GM23248 (cell line): Measurements from ENCODE around the gene CNIH1. TPM values are rescaled to one million over a fixed set of nuclear protein-coding genes. Genes with fewer than 3 reads are reported as not detected.

ENCODE experiments used
- DNase-seq: peaks from one replicate; pipeline ENCODE4 v3.0.0-alpha.2; 2015
- H2AFZ ChIP-seq: fragments of 200-600 bp; sonication (generic); 2 replicates; pipeline ENCODE4 v1.6.1; 2016; ENCODE audit warnings: antibody characterized with exemption
- H3F3A ChIP-seq: fragments of 200-600 bp; sonication (generic); 2 replicates; pipeline ENCODE4 v1.6.1; 2016; ENCODE audit warnings: mild to moderate bottlenecking, antibody characterized with exemption, mixed run types; ENCODE audit not compliant: insufficient read depth
- H3K27ac ChIP-seq: fragments of 200-600 bp; sonication (generic); 2 replicates; pipeline ENCODE4 v1.5.1; 2016; ENCODE audit warnings: mild to moderate bottlenecking
- H3K27me3 ChIP-seq: fragments of 200-600 bp; sonication (generic); replicated peaks from 2 replicates; pipeline ENCODE4 v1.6.1; 2016; ENCODE audit warnings: mild to moderate bottlenecking; ENCODE audit not compliant: insufficient read depth
- H3K36me3 ChIP-seq: fragments of 200-600 bp; sonication (generic); 2 replicates; pipeline ENCODE4 v1.6.1; 2016; ENCODE audit warnings: low read depth, mild to moderate bottlenecking
- H3K4me1 ChIP-seq: fragments of 200-600 bp; sonication (generic); 2 replicates; pipeline ENCODE4 v1.6.1; 2016; ENCODE audit warnings: mild to moderate bottlenecking; ENCODE audit not compliant: insufficient read depth
- H3K4me2 ChIP-seq: fragments of 200-600 bp; sonication (generic); one replicate; pipeline ENCODE4 v1.6.1; 2016; ENCODE audit warnings: mild to moderate bottlenecking; ENCODE audit not compliant: unreplicated experiment
- H3K4me3 ChIP-seq: fragments of 200-600 bp; sonication (generic); 2 replicates; pipeline ENCODE4 v1.5.1; 2016; ENCODE audit warnings: mild to moderate bottlenecking
- H3K79me2 ChIP-seq: fragments of 200-600 bp; sonication (generic); 2 replicates; pipeline ENCODE4 v1.6.1; 2016; ENCODE audit warnings: mild to moderate bottlenecking; ENCODE audit not compliant: insufficient read depth
- H3K9ac ChIP-seq: fragments of 200-600 bp; sonication (generic); 2 replicates; pipeline ENCODE4 v1.6.1; 2016; ENCODE audit warnings: mild to moderate bottlenecking
- H3K9me2 ChIP-seq: fragments of 200-600 bp; sonication (generic); 2 replicates; pipeline ENCODE4 v1.6.1; 2016; ENCODE audit warnings: mixed run types, mild to moderate bottlenecking, moderate library complexity; ENCODE audit not compliant: insufficient read depth
- H3K9me3 ChIP-seq: fragments of 200-600 bp; sonication (generic); one replicate; pipeline ENCODE4 v1.6.1; 2017; ENCODE audit warnings: low read depth
- H4K20me1 ChIP-seq: fragments of 200-600 bp; sonication (generic); 2 replicates; pipeline ENCODE4 v1.6.0; 2016; ENCODE audit not compliant: insufficient read depth
- EZH2 ChIP-seq: fragments of 200-600 bp; sonication (generic); IDR thresholded peaks from 2 replicates; pipeline ENCODE4 v1.6.1; 2018; ENCODE audit warnings: antibody characterized with exemption, mild to moderate bottlenecking; ENCODE audit not compliant: insufficient read depth, poor library complexity, severe bottlenecking
- EZH2phosphoT487 ChIP-seq: fragments of 200-600 bp; sonication (generic); IDR thresholded peaks from 2 replicates; pipeline ENCODE4 v1.6.1; 2018; ENCODE audit warnings: antibody characterized with exemption, moderate library complexity, mild to moderate bottlenecking, low read depth; ENCODE audit not compliant: insufficient read depth
- WGBS, 2 experiments: methylation state at CpG; one replicate each; pipeline ENCODE4 v1.1.6; 2015 to 2017; ENCODE audit warnings: low lambda C conversion rate in 2 of 2, low coverage in 1 of 2; ENCODE audit errors: missing lambda C conversion rate in 2 of 2; 5-methylcytosine and 5-hydroxymethylcytosine counted together
- in situ Hi-C: fragments of 300-500 bp; cut with MboI; formaldehyde crosslinking; loops from 2 replicates; pipeline ENCODE4 v1.15.0; 2020
- polyA plus RNA-seq: library from polyadenylated mRNA; unstranded; fragments of >200 nt; fragmentation: Nextera tagmentation; extraction: Ambion mirVana; gene quantifications from 2 replicates; pipeline ENCODE4 v1.2.1, GENCODE V29; 2016
- total RNA-seq: library from RNA; depleted of rRNA; stranded (reverse); fragments of >200 nt; shearing (Covaris generic); gene quantifications from 2 replicates; pipeline ENCODE4 v1.2.3, GENCODE V29; 2014

Gene CNIH1
- total and polyA plus RNA-seq, 2 experiments from 2014 or later: 259 to 315 TPM

DNA sequence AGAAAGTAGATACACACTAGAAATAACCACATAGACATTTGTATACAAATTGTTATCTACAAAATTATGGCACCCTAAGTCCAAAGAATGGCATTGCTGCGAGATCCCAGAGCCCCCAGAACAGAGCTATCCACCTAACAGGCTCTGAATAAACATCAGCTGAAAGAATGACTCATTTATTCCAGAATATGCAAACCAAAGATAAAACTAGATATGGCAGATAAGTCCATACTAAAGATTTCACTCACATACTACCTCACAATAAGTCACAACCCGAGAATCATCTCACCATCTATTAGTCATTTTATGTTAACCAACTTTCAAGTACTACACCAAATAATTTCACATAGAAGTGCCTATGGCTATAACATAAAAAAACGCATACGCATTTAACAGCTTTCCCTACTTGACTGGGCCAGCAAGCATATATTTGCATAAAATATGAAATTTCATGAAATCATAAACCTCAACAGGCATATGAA is 5.6 kb downstream of the CNIH1 start:
- peak; percentile 81 for DNase-seq
- 0 out of 2 replicates have a peak overlapping the region, but pooled peaks have one; percentile 8 for H3K4me3 ChIP-seq
- no peak overlapping the region for H2AFZ ChIP-seq
- H3K9ac ChIP-seq: peak overlapping the region; percentile 27
- H3K9me3 ChIP-seq: no peaks in the 10 kb centered on the region
- peaks cover 45% of the 10 kb centered on the region for H3K4me1 ChIP-seq
- WGBS, 2 experiments: 56 to 59% methylated on average over 4 of the region's 4 CpGs
- TF ChIP-seq EZH2 (no peak), EZH2phosphoT487 (no peak)
- H3K4me2 ChIP-seq: peak overlapping the region; percentile 58
- peaks cover 18% of the 10 kb centered on the region for H3F3A ChIP-seq
- peaks cover 100% of the 10 kb centered on the region for H3K79me2 ChIP-seq
- in situ Hi-C loops: no loop called here
- no peaks in the 10 kb centered on the region for H3K9me2 ChIP-seq
- peak overlapping the region; percentile 68 for H3K27ac ChIP-seq
- 0 out of 2 replicates have a peak, but pooled peaks cover 10% of the 10 kb centered on the region for H3K36me3 ChIP-seq
- H4K20me1 ChIP-seq: peaks cover 6% of the 10 kb centered on the region; the same call in 1 of the 2 replicates
- H3K27me3 ChIP-seq: no peaks in the 10 kb centered on the region

DNA sequence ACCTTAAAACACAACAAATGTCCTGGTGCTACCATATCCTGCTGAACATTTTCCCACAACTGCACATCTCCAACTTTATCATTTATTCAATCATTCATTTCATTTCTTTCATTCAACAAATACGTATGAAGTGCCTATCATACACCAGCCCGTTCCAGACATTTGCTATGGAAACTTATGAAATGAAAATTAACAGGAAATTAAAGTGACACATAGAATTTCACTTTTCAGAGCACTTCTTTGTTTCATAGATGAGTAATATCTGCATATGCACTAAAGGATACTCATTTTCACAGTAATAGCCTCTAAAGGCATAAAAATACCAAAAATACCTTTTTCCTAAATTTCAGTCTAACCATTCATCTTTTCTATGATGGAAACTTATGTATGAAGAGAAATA is 12.6 kb downstream of the CNIH1 start:
- H3K9ac ChIP-seq: no peak overlapping the region
- H3K9me2 ChIP-seq: no peaks in the 10 kb centered on the region
- no peak overlapping the region for H3K27ac ChIP-seq
- no peak for TF ChIP-seq EZH2phosphoT487
- no peak for TF ChIP-seq EZH2
- 0 out of 2 replicates have a peak, but pooled peaks cover 7% of the 10 kb centered on the region for H3F3A ChIP-seq
- DNase-seq: no peak
- no peaks in the 10 kb centered on the region for H3K27me3 ChIP-seq
- in situ Hi-C loops: no loop called here
- no peak overlapping the region for H3K4me3 ChIP-seq
- H3K4me2 ChIP-seq: no peak overlapping the region
- peaks cover 58% of the 10 kb centered on the region for H3K36me3 ChIP-seq
- no peak overlapping the region for H2AFZ ChIP-seq
- H4K20me1 ChIP-seq: peaks cover 6% of the 10 kb centered on the region; the same call in 1 of the 2 replicates
- H3K9me3 ChIP-seq: no peaks in the 10 kb centered on the region
- peaks cover 85% of the 10 kb centered on the region for H3K79me2 ChIP-seq
- peaks cover 2% of the 10 kb centered on the region for H3K4me1 ChIP-seq
- 97 to 98% methylated on average over 2 of the region's 2 CpGs for WGBS, 2 experiments

GRCh38 chr14:54427871-54428270 is 13.3 kb downstream of the CNIH1 start:
- Histone ChIP-seq H3K4me2 (no peak overlapping the region), H2AFZ (no peak overlapping the region), H3K9ac (no peak overlapping the region), H3K27me3 (no peaks in the 10 kb centered on the region), H3K4me3 (no peak overlapping the region), H3K4me1 (no peaks in the 10 kb centered on the region), H3K9me3 (no peaks in the 10 kb centered on the region), H3K9me2 (no peaks in the 10 kb centered on the region), H4K20me1 (no peaks in the 10 kb centered on the region; the same call in 1 of the 2 replicates), H3F3A (0 out of 2 replicates have a peak, but pooled peaks cover 7% of the 10 kb centered on the region), H3K79me2 (peaks cover 79% of the 10 kb centered on the region), H3K36me3 (peaks cover 58% of the 10 kb centered on the region), H3K27ac (no peak overlapping the region)
- in situ Hi-C loops: no loop called here
- DNase-seq: no peak
- 93 to 98% methylated on average over 3 of the region's 3 CpGs for WGBS, 2 experiments
- TF ChIP-seq EZH2phosphoT487 (no peak), EZH2 (no peak)

- no peaks in the 10 kb centered on the region for H3K9me3 ChIP-seq
- no peak overlapping the region for H3K4me2 ChIP-seq
- H4K20me1 ChIP-seq: no peaks in the 10 kb centered on the region
- H3K79me2 ChIP-seq: peaks cover 58% of the 10 kb centered on the region
- no peak overlapping the region for H3K27ac ChIP-seq
- peaks cover 57% of the 10 kb centered on the region for H3K36me3 ChIP-seq
- in situ Hi-C loops: no loop called here
- H2AFZ ChIP-seq: no peak overlapping the region
- H3F3A ChIP-seq: peaks cover 11% of the 10 kb centered on the region; the same call in 1 of the 2 replicates
- H3K9me2 ChIP-seq: no peaks in the 10 kb centered on the region
- TF ChIP-seq EZH2phosphoT487 (no peak), EZH2 (no peak)
- no peak for DNase-seq
- H3K9ac ChIP-seq: no peak overlapping the region
- H3K27me3 ChIP-seq: no peaks in the 10 kb centered on the region
- H3K4me3 ChIP-seq: no peak overlapping the region
- 84 to 87% methylated on average over 3 of the region's 3 CpGs for WGBS, 2 experiments
- no peaks in the 10 kb centered on the region for H3K4me1 ChIP-seq
Observed at GRCh38 chr14:54425537-54426274, 15.5 kb downstream of the CNIH1 start.
